ENCODE data around the gene CA9.

The CA9 gene

GRCh38 chr9:35710818-35711500 lies 37.2 kb downstream of the CA9 start:
- no peak overlapping the region for H3K4me3 ChIP-seq (replicated peaks; ENCODE audit: insufficient read depth, low read length)
- DNase-seq (ENCODE audit: low read depth in 1 of 2, low spot score in 1 of 2) = no peak
- no peaks in the 10 kb centered on the region for H3K27me3 ChIP-seq (ENCODE audit: insufficient read depth, poor library complexity, severe bottlenecking)
- no peak overlapping the region for H3K27ac ChIP-seq (replicated peaks)
- no peak for TF ChIP-seq REST (IDR thresholded peaks at IDR 0.05; ENCODE audit: insufficient replicate concordance, low read depth)
- no peak for TF ChIP-seq GABPA (IDR thresholded peaks at IDR 0.05; ENCODE audit: low read depth)
- no peak for TF ChIP-seq SPI1 (IDR thresholded peaks at IDR 0.05; ENCODE audit: borderline replicate concordance, low read depth)
- TF ChIP-seq CTCF (IDR thresholded peaks at IDR 0.05; ENCODE audit: insufficient read depth, low read length) = no peak

- no peaks in the 10 kb centered on the region for H3K27me3 ChIP-seq (ENCODE audit: insufficient read depth, poor library complexity, severe bottlenecking)
- H3K4me3 ChIP-seq (replicated peaks; ENCODE audit: insufficient read depth, low read length) = no peak overlapping the region
- H3K27ac ChIP-seq (replicated peaks) = no peak overlapping the region
- no peak for DNase-seq (ENCODE audit: low read depth in 1 of 2, low spot score in 1 of 2)
- no peak for TF ChIP-seq GABPA (IDR thresholded peaks at IDR 0.05; ENCODE audit: low read depth)
- TF ChIP-seq REST (IDR thresholded peaks at IDR 0.05; ENCODE audit: insufficient replicate concordance, low read depth) = no peak
- TF ChIP-seq CTCF (IDR thresholded peaks at IDR 0.05; ENCODE audit: insufficient read depth, low read length) = no peak
- no peak for TF ChIP-seq SPI1 (IDR thresholded peaks at IDR 0.05; ENCODE audit: borderline replicate concordance, low read depth)
- no peak for TF ChIP-seq POLR2AphosphoS5 (IDR thresholded peaks at IDR 0.05; ENCODE audit: low read depth)
Observed at GRCh38 chr9:35711501-35712428, 38.0 kb downstream of the CA9 start.

- no peak overlapping the region for H3K27ac ChIP-seq (replicated peaks)
- no peaks in the 10 kb centered on the region for H3K27me3 ChIP-seq (ENCODE audit: insufficient read depth, poor library complexity, severe bottlenecking)
- DNase-seq (ENCODE audit: low read depth in 1 of 2, low spot score in 1 of 2) = no peak
- TF ChIP-seq SPI1 (IDR thresholded peaks at IDR 0.05; ENCODE audit: borderline replicate concordance, low read depth) = no peak
- no peak for TF ChIP-seq CTCF (IDR thresholded peaks at IDR 0.05; ENCODE audit: insufficient read depth, low read length)
- TF ChIP-seq POLR2AphosphoS5 (IDR thresholded peaks at IDR 0.05; ENCODE audit: low read depth) = no peak
- TF ChIP-seq GABPA (IDR thresholded peaks at IDR 0.05; ENCODE audit: low read depth) = no peak
- TF ChIP-seq REST (IDR thresholded peaks at IDR 0.05; ENCODE audit: insufficient replicate concordance, low read depth) = no peak
- H3K4me3 ChIP-seq (replicated peaks; ENCODE audit: insufficient read depth, low read length) = no peak overlapping the region
Observed at GRCh38 chr9:35712762-35713400, 39.2 kb downstream of the CA9 start.

Measured in HL-60 (cell line).